ENCODE data around the gene EXOC6B. TPM values are rescaled to one million over a fixed set of nuclear protein-coding genes. Genes with fewer than 3 reads are reported as not detected.

Gene EXOC6B
- total and polyA plus RNA-seq, 9 of the 15 experiments (the other 6 are each of a cell fraction or from before 2014, with no cell fraction given), result 0.28 to 4.2 (median 2.0) TPM

- Histone ChIP-seq H3K27ac (ENCODE audit: extremely low read depth, low read depth, low read length) (no peak overlapping the region), H3K9ac (ENCODE audit: insufficient read depth in 1 of 2, low read depth in 2 of 2, low read length in 2 of 2) (no peak overlapping the region), H3K4me1 (replicated peaks in 1 of 2; ENCODE audit: control insufficient read depth in 2 of 2, insufficient read depth in 2 of 2, low read length in 2 of 2) (peaks cover 6 to 10% of the 10 kb centered on the region in 2 experiments; a peak in 4 of 5 replicates), H3K36me3 (ENCODE audit: control insufficient read depth, insufficient read depth, low read length) (no peaks in the 10 kb centered on the region), H3K79me2 (ENCODE audit: control insufficient read depth, insufficient read depth, low read length) (no peaks in the 10 kb centered on the region), H2AFZ (ENCODE audit: low read depth, low read length) (no peak overlapping the region), H3K4me2 (ENCODE audit: insufficient read depth, low read length) (no peak overlapping the region), H4K20me1 (replicated peaks; ENCODE audit: control insufficient read depth, insufficient read depth, low read length) (no peaks in the 10 kb centered on the region), H3K9me3 (replicated peaks; ENCODE audit: control insufficient read depth, insufficient read depth, low read depth, low read length) (no peaks in the 10 kb centered on the region), H3K27me3 (ENCODE audit: control insufficient read depth in 2 of 2, insufficient read depth in 2 of 2, low read length in 2 of 2) (peaks cover 2 to 11% of the 10 kb centered on the region in 2 experiments; a peak in 3 of 5 replicates), H3K9me1 (ENCODE audit: control insufficient read depth, insufficient read depth, low read length) (no peaks in the 10 kb centered on the region), H3K4me3 (no peak overlapping the region)
- DNase-seq (ENCODE audit: extremely low read depth in 1 of 4, low spot score in 3 of 4) (no peak), FAIRE-seq (no peak), ATAC-seq (no peak)
- in situ Hi-C loops (cut with MboI), result no loop called here
- TF ChIP-seq C11orf30 (IDR thresholded peaks at IDR 0.05; ENCODE audit: low read depth) (peak; percentile 41; the same call in 1 of the 2 replicates), SRSF7 (optimal IDR thresholded peaks at IDR 0.05; ENCODE audit: low read depth, low read length) (no peak), ZNF79 (CRISPR knock-in tag; IDR thresholded peaks at IDR 0.05; ENCODE audit: low read depth) (no peak), MLX (CRISPR knock-in tag; conservative IDR thresholded peaks at IDR 0.05) (no peak), MAFG (tag; conservative IDR thresholded peaks at IDR 0.05) (peak; percentile 26; the same call in 1 of the 2 replicates), MAFK (IDR thresholded peaks at IDR 0.05; ENCODE audit: low read length) (peak; percentile 56; the same call in 1 of the 2 replicates), KDM1A (IDR thresholded peaks at IDR 0.05) (no peak), MAFF (IDR thresholded peaks at IDR 0.05; ENCODE audit: low read length) (0 out of 2 replicates have a peak, but pooled peaks have one; percentile 33), ZNF274 (IDR thresholded peaks at IDR 0.05; ENCODE audit: borderline replicate concordance, low read depth, low read length) (no peak), GTF2E2 (tag; IDR thresholded peaks at IDR 0.05) (no peak), ATF7 (IDR thresholded peaks at IDR 0.05) (no peak), JUNB (CRISPR knock-in tag; conservative IDR thresholded peaks at IDR 0.05) (no peak), RBM14 (IDR thresholded peaks at IDR 0.05; ENCODE audit: borderline replicate concordance, insufficient read depth, low read depth, low read length) (no peak), ZNF316 (IDR thresholded peaks at IDR 0.05) (peak; percentile 58), KAT2B (IDR thresholded peaks at IDR 0.05; ENCODE audit: low read depth, low read length) (no peak), RNF219 (CRISPR knock-in tag; IDR thresholded peaks at IDR 0.05) (no peak)
- 0% methylated on average over 5 of the region's 5 CpGs for WGBS (ENCODE audit: insufficient coverage, low coverage, missing lambda C conversion rate)
- BruUV-seq (replicated peaks), result no TSS peak
- intact Hi-C loops (cut with micrococcal nuclease), result no loop called here
- ChIA-PET CTCF (ENCODE audit: low intra/inter-chr PET ratio) (no interaction called here), POLR2A (no interaction called here)
Observed at GRCh38 chr2:72827966-72828646, 2.3 kb upstream of the EXOC6B start.

Data from K562 (cell line).